ENCODE results near the gene NR4A3. TPM values are rescaled to one million over a fixed set of nuclear protein-coding genes. Genes with fewer than 3 reads are reported as not detected.

NR4A3 gene
- total and polyA plus RNA-seq, 2 donors = 2.4 to 13.6 TPM

DNA sequence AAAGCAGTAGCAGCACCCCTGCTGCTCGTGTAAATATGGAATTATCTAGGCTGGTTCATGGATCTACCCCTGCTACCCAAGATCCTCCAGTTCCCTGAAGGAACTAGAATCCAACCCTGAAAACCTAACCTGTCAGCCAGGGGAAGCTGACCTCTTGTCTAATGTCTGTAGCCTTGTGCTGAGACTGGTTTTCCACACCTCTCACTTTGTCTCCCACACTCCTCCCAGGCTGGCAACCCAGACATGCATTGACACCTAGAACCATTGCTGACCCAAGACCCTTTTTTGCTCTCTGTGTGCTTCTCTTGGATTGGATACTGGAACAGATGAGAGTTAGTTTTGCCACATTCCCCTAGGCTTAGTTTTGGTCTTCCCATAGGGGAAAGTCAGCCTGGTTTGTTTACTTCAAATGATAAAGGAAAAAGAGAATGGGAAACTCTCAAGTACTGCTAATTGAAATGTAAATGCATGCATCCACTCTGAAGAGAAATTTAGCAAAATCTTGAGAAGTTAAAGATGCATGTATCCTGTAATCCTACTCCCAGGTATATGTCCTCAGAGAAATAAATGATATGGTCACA is 36.6 kb upstream of the NR4A3 start:
- H3K27me3 ChIP-seq (ENCODE audit: control insufficient read depth in 2 of 2, insufficient read depth in 1 of 2, low read length in 1 of 2) = no peaks in the 10 kb centered on the region
- no peaks in the 10 kb centered on the region for H3K4me1 ChIP-seq (ENCODE audit: control insufficient read depth in 2 of 2, insufficient read depth in 2 of 2, low read length in 2 of 2)
- no peaks in the 10 kb centered on the region for H3K9me3 ChIP-seq (ENCODE audit: control insufficient read depth in 2 of 2, insufficient read depth in 1 of 2, low read length in 1 of 2)
- DNase-seq (ENCODE audit: low read depth in 6 of 9, low spot score in 9 of 9) = no peak
- H3K36me3 ChIP-seq (ENCODE audit: control insufficient read depth in 2 of 2, insufficient read depth in 2 of 2, low read length in 1 of 2) = no peaks in the 10 kb centered on the region
- H3K4me3 ChIP-seq (ENCODE audit: low read length in 2 of 2) = no peak overlapping the region
- no peak overlapping the region for H3K27ac ChIP-seq (ENCODE audit: low read depth in 1 of 2, low read length in 1 of 2)
- 98% methylated on average over 1 of the region's 1 CpG for WGBS

DNA sequence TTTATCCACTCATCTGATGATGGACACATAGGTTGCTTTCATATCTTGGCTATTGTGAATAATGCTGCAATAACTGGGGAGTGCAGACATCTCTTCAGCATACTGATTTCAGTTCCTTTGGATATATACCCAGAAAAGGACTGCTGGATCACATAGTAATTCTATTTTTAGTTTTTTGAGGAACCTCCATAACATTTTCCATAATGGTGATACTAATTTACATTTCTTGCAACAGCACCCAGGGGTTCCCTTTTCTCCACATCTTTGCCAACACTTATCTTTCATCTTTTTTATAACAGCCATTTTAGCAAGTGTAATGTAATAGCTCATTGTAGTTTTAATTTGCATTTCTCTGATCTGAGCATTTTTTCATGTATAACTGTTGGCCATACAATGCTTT is 34.1 kb upstream of the NR4A3 start:
- Histone ChIP-seq H3K4me3 (ENCODE audit: low read length in 2 of 2) (no peak overlapping the region), H3K27me3 (ENCODE audit: control insufficient read depth in 2 of 2, insufficient read depth in 1 of 2, low read length in 1 of 2) (no peaks in the 10 kb centered on the region), H3K36me3 (ENCODE audit: control insufficient read depth in 2 of 2, insufficient read depth in 2 of 2, low read length in 1 of 2) (no peaks in the 10 kb centered on the region), H3K9me3 (ENCODE audit: control insufficient read depth in 2 of 2, insufficient read depth in 1 of 2, low read length in 1 of 2) (no peaks in the 10 kb centered on the region), H3K4me1 (ENCODE audit: control insufficient read depth in 2 of 2, insufficient read depth in 2 of 2, low read length in 2 of 2) (no peaks in the 10 kb centered on the region), H3K27ac (ENCODE audit: low read depth in 1 of 2, low read length in 1 of 2) (no peak overlapping the region)
- no peak for DNase-seq (ENCODE audit: low read depth in 6 of 9, low spot score in 9 of 9)

GRCh38 chr9:99793528-99793927 is 28.2 kb upstream of the NR4A3 start:
- H3K4me1 ChIP-seq (ENCODE audit: control insufficient read depth in 2 of 2, insufficient read depth in 2 of 2, low read length in 2 of 2) = no peaks in the 10 kb centered on the region
- WGBS = 97% methylated on average over 4 of the region's 4 CpGs
- no peaks in the 10 kb centered on the region for H3K27me3 ChIP-seq (ENCODE audit: control insufficient read depth in 2 of 2, insufficient read depth in 1 of 2, low read length in 1 of 2)
- no peak for DNase-seq (ENCODE audit: low read depth in 6 of 9, low spot score in 9 of 9)
- no peak overlapping the region for H3K27ac ChIP-seq (ENCODE audit: low read depth in 1 of 2, low read length in 1 of 2)
- H3K36me3 ChIP-seq (ENCODE audit: control insufficient read depth in 2 of 2, insufficient read depth in 2 of 2, low read length in 1 of 2) = no peaks in the 10 kb centered on the region
- no peak overlapping the region for H3K4me3 ChIP-seq (ENCODE audit: low read length in 2 of 2)
- no peaks in the 10 kb centered on the region for H3K9me3 ChIP-seq (ENCODE audit: control insufficient read depth in 2 of 2, insufficient read depth in 1 of 2, low read length in 1 of 2)

- Histone ChIP-seq H3K27me3 (ENCODE audit: control insufficient read depth in 2 of 2, insufficient read depth in 1 of 2, low read length in 1 of 2) (no peaks in the 10 kb centered on the region), H3K27ac (ENCODE audit: low read depth in 1 of 2, low read length in 1 of 2) (no peak overlapping the region), H3K9me3 (ENCODE audit: control insufficient read depth in 2 of 2, insufficient read depth in 1 of 2, low read length in 1 of 2) (no peaks in the 10 kb centered on the region), H3K4me3 (ENCODE audit: low read length in 2 of 2) (no peak overlapping the region), H3K36me3 (ENCODE audit: control insufficient read depth in 2 of 2, insufficient read depth in 2 of 2, low read length in 1 of 2) (no peaks in the 10 kb centered on the region), H3K4me1 (ENCODE audit: control insufficient read depth in 2 of 2, insufficient read depth in 2 of 2, low read length in 2 of 2) (no peaks in the 10 kb centered on the region)
- no peak for DNase-seq (ENCODE audit: low read depth in 6 of 9, low spot score in 9 of 9)
- WGBS = 97% methylated on average over 1 of the region's 1 CpG
Measured at GRCh38 chr9:99796231-99796630, 25.5 kb upstream of the NR4A3 start.

GRCh38 chr9:99801775-99802174 is 19.9 kb upstream of the NR4A3 start:
- Histone ChIP-seq H3K27ac (ENCODE audit: low read depth in 1 of 2, low read length in 1 of 2) (no peak overlapping the region), H3K4me3 (ENCODE audit: low read length in 2 of 2) (no peak overlapping the region)
- 96% methylated on average over 3 of the region's 3 CpGs for WGBS

DNA sequence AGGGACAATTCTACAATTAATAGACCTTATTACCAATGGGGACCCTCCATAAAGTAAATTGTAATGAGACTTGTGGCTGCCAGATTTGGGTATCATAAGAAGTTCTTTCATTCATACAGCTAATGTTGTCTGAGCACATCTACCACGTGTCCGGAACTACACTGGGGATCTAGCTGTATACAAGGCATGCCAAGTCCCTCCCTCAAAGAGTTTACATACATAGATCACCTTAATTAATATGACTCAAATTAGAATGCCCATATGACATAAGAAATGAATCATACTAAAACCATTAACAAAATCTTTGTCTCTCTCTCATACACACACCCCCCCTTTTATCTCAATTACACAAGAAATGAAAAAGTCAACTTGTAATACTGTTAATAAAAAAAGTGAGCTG is 18.0 kb upstream of the NR4A3 start:
- H3K27ac ChIP-seq (ENCODE audit: low read depth in 1 of 2, low read length in 1 of 2) = no peak overlapping the region
- H3K4me3 ChIP-seq (ENCODE audit: low read length in 2 of 2) = no peak overlapping the region
- WGBS = 96% methylated on average over 2 of the region's 2 CpGs
- H3K36me3 ChIP-seq (ENCODE audit: control insufficient read depth in 2 of 2, insufficient read depth in 2 of 2, low read length in 1 of 2) = no peaks in the 10 kb centered on the region
- no peaks in the 10 kb centered on the region for H3K4me1 ChIP-seq (ENCODE audit: control insufficient read depth in 2 of 2, insufficient read depth in 2 of 2, low read length in 2 of 2)
- no peak for DNase-seq (ENCODE audit: low read depth in 6 of 9, low spot score in 9 of 9)
- no peaks in the 10 kb centered on the region for H3K27me3 ChIP-seq (ENCODE audit: control insufficient read depth in 2 of 2, insufficient read depth in 1 of 2, low read length in 1 of 2)
- H3K9me3 ChIP-seq (ENCODE audit: control insufficient read depth in 2 of 2, insufficient read depth in 1 of 2, low read length in 1 of 2) = no peaks in the 10 kb centered on the region

More at GRCh38 chr9:99801775-99802174, 19.9 kb upstream of the NR4A3 start:
- no peaks in the 10 kb centered on the region for H3K4me1 ChIP-seq (ENCODE audit: control insufficient read depth in 2 of 2, insufficient read depth in 2 of 2, low read length in 2 of 2)
- H3K9me3 ChIP-seq (ENCODE audit: control insufficient read depth in 2 of 2, insufficient read depth in 1 of 2, low read length in 1 of 2) = no peaks in the 10 kb centered on the region
- no peaks in the 10 kb centered on the region for H3K27me3 ChIP-seq (ENCODE audit: control insufficient read depth in 2 of 2, insufficient read depth in 1 of 2, low read length in 1 of 2)
- no peak for DNase-seq (ENCODE audit: low read depth in 6 of 9, low spot score in 9 of 9)
- H3K36me3 ChIP-seq (ENCODE audit: control insufficient read depth in 2 of 2, insufficient read depth in 2 of 2, low read length in 1 of 2) = no peaks in the 10 kb centered on the region

DNA sequence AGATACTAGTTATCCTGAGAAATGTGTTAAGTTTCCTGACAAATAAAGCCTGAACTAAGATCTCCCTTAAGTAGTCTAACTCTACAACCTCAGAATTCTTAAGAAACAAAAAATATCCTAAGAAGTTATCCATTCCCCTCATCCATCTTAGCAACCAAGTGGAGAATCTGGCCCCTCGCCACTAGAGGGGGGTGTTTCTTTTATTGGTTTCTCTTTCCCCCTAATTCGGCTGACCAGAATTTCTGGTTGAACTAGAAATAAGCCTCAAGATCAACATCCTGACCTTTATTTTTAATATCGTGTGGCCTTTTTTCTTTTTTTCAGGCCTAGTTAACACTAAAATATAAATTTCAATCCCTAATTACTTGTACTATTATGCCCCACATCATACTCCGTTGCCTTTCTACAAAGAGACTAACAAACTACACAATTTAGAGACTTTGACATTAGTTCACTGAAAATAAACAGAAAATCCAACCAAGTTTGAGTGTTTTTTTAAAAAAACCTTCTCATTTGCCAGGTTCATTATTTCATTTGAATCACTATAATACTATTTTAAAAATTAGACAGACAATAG is 14.3 kb upstream of the NR4A3 start:
- no peaks in the 10 kb centered on the region for H3K36me3 ChIP-seq (ENCODE audit: control insufficient read depth in 2 of 2, insufficient read depth in 2 of 2, low read length in 1 of 2)
- no peak overlapping the region for H3K27ac ChIP-seq (ENCODE audit: low read depth in 1 of 2, low read length in 1 of 2)
- 43% methylated on average over 4 of the region's 4 CpGs for WGBS
- H3K9me3 ChIP-seq (ENCODE audit: control insufficient read depth in 2 of 2, insufficient read depth in 1 of 2, low read length in 1 of 2) = no peaks in the 10 kb centered on the region
- H3K4me1 ChIP-seq (ENCODE audit: control insufficient read depth in 2 of 2, insufficient read depth in 2 of 2, low read length in 2 of 2) = no peaks in the 10 kb centered on the region
- no peak overlapping the region for H3K4me3 ChIP-seq (ENCODE audit: low read length in 2 of 2)
- DNase-seq (ENCODE audit: low read depth in 6 of 9, low spot score in 9 of 9) = peak in 6 of 9 donors; percentile 52 to 83 (median 69)
- H3K27me3 ChIP-seq (ENCODE audit: control insufficient read depth in 2 of 2, insufficient read depth in 1 of 2, low read length in 1 of 2) = no peaks in the 10 kb centered on the region

- Histone ChIP-seq H3K4me1 (ENCODE audit: control insufficient read depth in 2 of 2, insufficient read depth in 2 of 2, low read length in 2 of 2) (no peaks in the 10 kb centered on the region), H3K27ac (ENCODE audit: low read depth in 1 of 2, low read length in 1 of 2) (no peak overlapping the region), H3K4me3 (ENCODE audit: low read length in 2 of 2) (no peak overlapping the region), H3K9me3 (ENCODE audit: control insufficient read depth in 2 of 2, insufficient read depth in 1 of 2, low read length in 1 of 2) (no peaks in the 10 kb centered on the region), H3K27me3 (ENCODE audit: control insufficient read depth in 2 of 2, insufficient read depth in 1 of 2, low read length in 1 of 2) (no peaks in the 10 kb centered on the region), H3K36me3 (ENCODE audit: control insufficient read depth in 2 of 2, insufficient read depth in 2 of 2, low read length in 1 of 2) (no peaks in the 10 kb centered on the region)
- no peak for DNase-seq (ENCODE audit: low read depth in 6 of 9, low spot score in 9 of 9)
Measured at GRCh38 chr9:99807956-99808355, 13.7 kb upstream of the NR4A3 start.

- Histone ChIP-seq H3K9me3 (ENCODE audit: control insufficient read depth in 2 of 2, insufficient read depth in 1 of 2, low read length in 1 of 2) (no peaks in the 10 kb centered on the region), H3K4me1 (ENCODE audit: control insufficient read depth in 2 of 2, insufficient read depth in 2 of 2, low read length in 2 of 2) (no peaks in the 10 kb centered on the region), H3K36me3 (ENCODE audit: control insufficient read depth in 2 of 2, insufficient read depth in 2 of 2, low read length in 1 of 2) (no peaks in the 10 kb centered on the region), H3K27me3 (ENCODE audit: control insufficient read depth in 2 of 2, insufficient read depth in 1 of 2, low read length in 1 of 2) (no peaks in the 10 kb centered on the region), H3K4me3 (ENCODE audit: low read length in 2 of 2) (no peak overlapping the region), H3K27ac (ENCODE audit: low read depth in 1 of 2, low read length in 1 of 2) (no peak overlapping the region)
- 96% methylated on average over 2 of the region's 2 CpGs for WGBS
- no peak for DNase-seq (ENCODE audit: low read depth in 6 of 9, low spot score in 9 of 9)
Measured at GRCh38 chr9:99808454-99808853, 13.2 kb upstream of the NR4A3 start.

All from thymus (tissue), 11 donors.